K562 (cell line): ENCODE data around the gene FZD1. TPM values are rescaled to one million over a fixed set of nuclear protein-coding genes. Genes with fewer than 3 reads are reported as not detected.

Experiments used
- ARID1B ChIP-seq: fragments of 450-650 bp; IDR thresholded peaks from 2 replicates; pipeline ENCODE4 v1.6.1; 2016; ENCODE audit warnings: antibody characterized with exemption, mild to moderate bottlenecking, inconsistent platforms
- CREB3L1 ChIP-seq: fragments of 450-650 bp; IDR thresholded peaks from 2 replicates; pipeline ENCODE4 v1.6.1; 2014; ENCODE audit warnings: low read depth, mild to moderate bottlenecking, moderate library complexity, borderline replicate concordance
- DIDO1 ChIP-seq: fragments of 450-650 bp; IDR thresholded peaks from 2 replicates; pipeline ENCODE4 v1.6.1; 2016; ENCODE audit warnings: low read depth, missing biosample characterization, missing genetic modification characterization
- ELF2 ChIP-seq: fragments of 250-450 bp; sonication (Bioruptor Pico); IDR thresholded peaks from 2 replicates; pipeline ENCODE4 v1.5.0; 2021; ENCODE audit warnings: mild to moderate bottlenecking
- HNRNPLL ChIP-seq: fragments of 200-400 bp; formaldehyde crosslinking; IDR thresholded peaks from 2 replicates; pipeline ENCODE4 v1.6.1; 2017; ENCODE audit warnings: low read length, low read depth, mild to moderate bottlenecking; ENCODE audit not compliant: poor library complexity, severe bottlenecking
- MEIS2 ChIP-seq: fragments of 450-650 bp; IDR thresholded peaks from 2 replicates; pipeline ENCODE4 v1.6.1; 2014; ENCODE audit warnings: mild to moderate bottlenecking; ENCODE audit not compliant: partially characterized antibody
- NCOA6 ChIP-seq: fragments of 450-650 bp; IDR thresholded peaks from 2 replicates; pipeline ENCODE4 v1.6.1; 2017; ENCODE audit warnings: mild to moderate bottlenecking
- NONO ChIP-seq, 2 experiments: fragments of 200-400 bp in 1 of 2; fragments of 450-650 bp in 1 of 2; formaldehyde crosslinking in 1 of 2; IDR thresholded peaks; 2 replicates each; pipeline ENCODE4 v1.6.1; 2017; ENCODE audit warnings: low read depth in 2 of 2, mild to moderate bottlenecking in 2 of 2, moderate library complexity in 2 of 2, low read length in 1 of 2
- RAD21 ChIP-seq, 2 experiments: fragments of 250-450 bp in 1 of 2; fragments of 450-650 bp in 1 of 2; sonication (Bioruptor Pico) in 1 of 2; formaldehyde crosslinking in 1 of 2; IDR thresholded peaks in 1 of 2; conservative IDR thresholded peaks in 1 of 2; 2 replicates each; pipeline versions ENCODE4 v1.4.0 to v1.8.0; 2020 to 2022; ENCODE audit warnings: mild to moderate bottlenecking in 2 of 2, moderate library complexity in 1 of 2
- SMARCA4 ChIP-seq: fragments of 450-650 bp; IDR thresholded peaks from 2 replicates; pipeline ENCODE4 v1.6.1; 2016
- SMARCB1 ChIP-seq: IDR thresholded peaks from 2 replicates; pipeline ENCODE4 v1.6.1; 2011; ENCODE audit warnings: improper control_type of control experiment, low read depth; ENCODE audit not compliant: insufficient read length
- SRSF1 ChIP-seq: fragments of 200-400 bp; formaldehyde crosslinking; IDR thresholded peaks from 2 replicates; pipeline ENCODE4 v1.6.1; 2017; ENCODE audit warnings: mild to moderate bottlenecking, low read depth, low read length, moderate library complexity
- TRIM28 ChIP-seq: fragments of 450-650 bp; IDR thresholded peaks from 2 replicates; pipeline ENCODE4 v1.6.1; 2017
- U2AF2 ChIP-seq: fragments of 200-400 bp; formaldehyde crosslinking; optimal IDR thresholded peaks from 2 replicates; pipeline ENCODE3; 2017; ENCODE audit warnings: low read depth, mild to moderate bottlenecking, low read length
- ZMIZ1 ChIP-seq, 2 experiments: fragments of 150-350 bp in 1 of 2; IDR thresholded peaks; 2 replicates each; pipeline ENCODE4 v1.6.1; 2012 to 2016; ENCODE audit warnings: low read depth in 2 of 2, low read length in 2 of 2, mild to moderate bottlenecking in 1 of 2, moderate library complexity in 1 of 2
- polyA plus RNA-seq, 8 experiments: library from polyadenylated mRNA; depleted of rRNA in 4 of 8; stranded (reverse) in 5 of 8; unstranded in 3 of 8; fragments of >200 nt; fragmentation: Nextera tagmentation in 2 of 8; fragmentation: Illumina TruSeq in 1 of 8; extraction: Ambion mirVana in 2 of 8; extraction: Trizol in 1 of 8; gene quantifications; 2 replicates each; pipeline versions ENCODE4 v1.2.1 to v1.2.3, GENCODE V29; 2011 to 2014; ENCODE audit warnings: inconsistent platforms in 1 of 8, missing spikeins in 1 of 8
- total RNA-seq, 7 experiments: library from RNA; depleted of rRNA in 6 of 7; stranded (reverse); fragments of >200 nt in 6 of 7; fragmentation: Illumina TruSeq in 2 of 7; extraction: Trizol in 2 of 7; gene quantifications; 2 replicates each; pipeline versions ENCODE4 v1.2.1 to v1.2.3, GENCODE V29; 2011 to 2021; ENCODE audit warnings: low replicate concordance in 1 of 7
- TF ChIP-seq, protein P1 (sequence below): sonication (generic); formaldehyde crosslinking; IDR thresholded peaks from 2 replicates; pipeline ENCODE4 v1.8.1; 2023; ENCODE audit warnings: missing genetic modification reagents, mild to moderate bottlenecking, borderline replicate concordance
- TF ChIP-seq, protein P2 (sequence below): fragments of 450-650 bp; IDR thresholded peaks from one replicate; pipeline ENCODE4 v1.6.1; 2018; ENCODE audit warnings: mild to moderate bottlenecking, moderate library complexity; ENCODE audit not compliant: partially characterized antibody

FZD1 gene
- total and polyA plus RNA-seq, 9 of the 15 experiments (the other 6 are each of a cell fraction or from before 2014, with no cell fraction given): 0.25 to 5.1 (median 1.8) TPM

- TF ChIP-seq RAD21 (CRISPR knock-in tag; conservative IDR thresholded peaks at IDR 0.05 in 1 of 2, IDR thresholded peaks at IDR 0.05 in 1 of 2): peak; percentile 66 to 83
- 0 out of 4 replicates have a peak, but pooled peaks of 1 of the 2 experiments have one; percentile 33 for TF ChIP-seq NONO (IDR thresholded peaks at IDR 0.05; ENCODE audit: low read depth in 2 of 2, low read length in 1 of 2)
- no peak for TF ChIP-seq ARID1B
- no peak for TF ChIP-seq DIDO1
- TF ChIP-seq HNRNPLL: no peak
- TF ChIP-seq, protein P1, sequence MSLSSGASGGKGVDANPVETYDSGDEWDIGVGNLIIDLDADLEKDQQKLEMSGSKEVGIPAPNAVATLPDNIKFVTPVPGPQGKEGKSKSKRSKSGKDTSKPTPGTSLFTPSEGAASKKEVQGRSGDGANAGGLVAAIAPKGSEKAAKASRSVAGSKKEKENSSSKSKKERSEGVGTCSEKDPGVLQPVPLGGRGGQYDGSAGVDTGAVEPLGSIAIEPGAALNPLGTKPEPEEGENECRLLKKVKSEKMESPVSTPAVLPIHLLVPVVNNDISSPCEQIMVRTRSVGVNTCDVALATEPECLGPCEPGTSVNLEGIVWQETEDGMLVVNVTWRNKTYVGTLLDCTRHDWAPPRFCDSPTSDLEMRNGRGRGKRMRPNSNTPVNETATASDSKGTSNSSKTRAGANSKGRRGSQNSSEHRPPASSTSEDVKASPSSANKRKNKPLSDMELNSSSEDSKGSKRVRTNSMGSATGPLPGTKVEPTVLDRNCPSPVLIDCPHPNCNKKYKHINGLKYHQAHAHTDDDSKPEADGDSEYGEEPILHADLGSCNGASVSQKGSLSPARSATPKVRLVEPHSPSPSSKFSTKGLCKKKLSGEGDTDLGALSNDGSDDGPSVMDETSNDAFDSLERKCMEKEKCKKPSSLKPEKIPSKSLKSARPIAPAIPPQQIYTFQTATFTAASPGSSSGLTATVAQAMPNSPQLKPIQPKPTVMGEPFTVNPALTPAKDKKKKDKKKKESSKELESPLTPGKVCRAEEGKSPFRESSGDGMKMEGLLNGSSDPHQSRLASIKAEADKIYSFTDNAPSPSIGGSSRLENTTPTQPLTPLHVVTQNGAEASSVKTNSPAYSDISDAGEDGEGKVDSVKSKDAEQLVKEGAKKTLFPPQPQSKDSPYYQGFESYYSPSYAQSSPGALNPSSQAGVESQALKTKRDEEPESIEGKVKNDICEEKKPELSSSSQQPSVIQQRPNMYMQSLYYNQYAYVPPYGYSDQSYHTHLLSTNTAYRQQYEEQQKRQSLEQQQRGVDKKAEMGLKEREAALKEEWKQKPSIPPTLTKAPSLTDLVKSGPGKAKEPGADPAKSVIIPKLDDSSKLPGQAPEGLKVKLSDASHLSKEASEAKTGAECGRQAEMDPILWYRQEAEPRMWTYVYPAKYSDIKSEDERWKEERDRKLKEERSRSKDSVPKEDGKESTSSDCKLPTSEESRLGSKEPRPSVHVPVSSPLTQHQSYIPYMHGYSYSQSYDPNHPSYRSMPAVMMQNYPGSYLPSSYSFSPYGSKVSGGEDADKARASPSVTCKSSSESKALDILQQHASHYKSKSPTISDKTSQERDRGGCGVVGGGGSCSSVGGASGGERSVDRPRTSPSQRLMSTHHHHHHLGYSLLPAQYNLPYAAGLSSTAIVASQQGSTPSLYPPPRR (CRISPR knock-in tag): no peak
- no peak for TF ChIP-seq SRSF1
- no peak for TF ChIP-seq CREB3L1
- TF ChIP-seq U2AF2: no peak
- TF ChIP-seq MEIS2: peak; percentile 12
- TF ChIP-seq, protein P2, sequence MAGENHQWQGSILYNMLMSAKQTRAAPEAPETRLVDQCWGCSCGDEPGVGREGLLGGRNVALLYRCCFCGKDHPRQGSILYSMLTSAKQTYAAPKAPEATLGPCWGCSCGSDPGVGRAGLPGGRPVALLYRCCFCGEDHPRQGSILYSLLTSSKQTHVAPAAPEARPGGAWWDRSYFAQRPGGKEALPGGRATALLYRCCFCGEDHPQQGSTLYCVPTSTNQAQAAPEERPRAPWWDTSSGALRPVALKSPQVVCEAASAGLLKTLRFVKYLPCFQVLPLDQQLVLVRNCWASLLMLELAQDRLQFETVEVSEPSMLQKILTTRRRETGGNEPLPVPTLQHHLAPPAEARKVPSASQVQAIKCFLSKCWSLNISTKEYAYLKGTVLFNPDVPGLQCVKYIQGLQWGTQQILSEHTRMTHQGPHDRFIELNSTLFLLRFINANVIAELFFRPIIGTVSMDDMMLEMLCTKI: no peak
- no peak for TF ChIP-seq ZMIZ1 (IDR thresholded peaks at IDR 0.05; ENCODE audit: low read depth in 2 of 2, low read length in 2 of 2)
- TF ChIP-seq SMARCA4: no peak
- TF ChIP-seq NCOA6: no peak
- no peak for TF ChIP-seq ELF2 (CRISPR knock-in tag)
- TF ChIP-seq SMARCB1: no peak
- TF ChIP-seq TRIM28: no peak
These were observed 24.1 kb downstream of the FZD1 start (continued) for GRCh38 chr7:91288208-91288824.
